ELR (cell line): ENCODE results near the gene DUSP28.
"Not testable (repeated sequence)": the region's sequence is repeated elsewhere in the genome, so short reads cannot be mapped to it uniquely, and the experiment has no call there.

ENCODE experiments used
- DNase-seq: peaks from one replicate; pipeline ENCODE4 v3.0.0-alpha.2; 2015; ENCODE audit warnings: low read depth

The DUSP28 gene

GRCh38 chr2:240560084-240560479 lies at the start of gene DUSP28:
DUSP28 (plus strand) TSS chr2:240560357; CDS start chr2:240560685, 328 bp downstream.
- DNase-seq = peak; percentile 88

GRCh38 chr2:240510513-240511210 lies 49.5 kb upstream of the DUSP28 start:
- DNase-seq = no peak

- no peak for DNase-seq
These were observed 48.6 kb upstream of the DUSP28 start for GRCh38 chr2:240511351-240512108.

- no peak for DNase-seq
These were observed 48.1 kb upstream of the DUSP28 start for GRCh38 chr2:240512109-240512485.

- no peak for DNase-seq
These were observed 47.3 kb upstream of the DUSP28 start for GRCh38 chr2:240512666-240513535.

- peak; percentile 88 for DNase-seq
These were observed 46.4 kb upstream of the DUSP28 start for GRCh38 chr2:240513549-240514287.

- DNase-seq = no peak
These were observed 45.5 kb upstream of the DUSP28 start for GRCh38 chr2:240514631-240515030.

GRCh38 chr2:240517342-240517741 lies 42.8 kb upstream of the DUSP28 start:
- no peak for DNase-seq

GRCh38 chr2:240518981-240519380 lies 41.2 kb upstream of the DUSP28 start:
- no peak for DNase-seq

- DNase-seq = peak; percentile 30
These were observed 40.6 kb upstream of the DUSP28 start for GRCh38 chr2:240519396-240520129.

- no peak for DNase-seq
These were observed 39.8 kb upstream of the DUSP28 start for GRCh38 chr2:240520130-240520973.

- no peak for DNase-seq
These were observed 39.2 kb upstream of the DUSP28 start for GRCh38 chr2:240520974-240521350.

- not testable (repeated sequence) for DNase-seq
These were observed 38.3 kb upstream of the DUSP28 start for GRCh38 chr2:240521885-240522284.

GRCh38 chr2:240522406-240522805 lies 37.8 kb upstream of the DUSP28 start:
- no peak for DNase-seq

- DNase-seq = no peak
These were observed 36.5 kb upstream of the DUSP28 start for GRCh38 chr2:240523451-240524281.

- no peak for DNase-seq
These were observed 35.0 kb upstream of the DUSP28 start for GRCh38 chr2:240524963-240525718.

GRCh38 chr2:240525802-240526201 lies 34.4 kb upstream of the DUSP28 start:
- no peak for DNase-seq

- DNase-seq = no peak
These were observed 33.6 kb upstream of the DUSP28 start for GRCh38 chr2:240526521-240526920.
